ENCODE results near the gene APOL2. TPM values are rescaled to one million over a fixed set of nuclear protein-coding genes. Genes with fewer than 3 reads are reported as not detected.
"Not testable (repeated sequence)": the region's sequence is repeated elsewhere in the genome, so short reads cannot be mapped to it uniquely, and the experiment has no call there.

The APOL2 gene
- total RNA-seq, 1 donor = 56.1 TPM

GRCh38 chr22:36234919-36235318, 4.4 kb downstream of the APOL2 start:
- no peak for DNase-seq (ENCODE audit: insufficient read length, low spot score, missing footprints)
- Histone ChIP-seq H4K20me1 (ENCODE audit: insufficient read depth, low read length) (peaks cover 18% of the 10 kb centered on the region), H3K4me3 (ENCODE audit: insufficient read depth, low read length) (no peak overlapping the region), H3K27ac (ENCODE audit: low read depth, low read length) (no peak overlapping the region), H3K4me1 (ENCODE audit: insufficient read depth, low read length) (peaks cover 26% of the 10 kb centered on the region), H3K79me2 (ENCODE audit: insufficient read depth, low read length) (peaks cover 42% of the 10 kb centered on the region), H3K27me3 (ENCODE audit: insufficient read depth, low read length) (no peaks in the 10 kb centered on the region), H2AFZ (ENCODE audit: low read length) (no peak overlapping the region), H3K4me2 (ENCODE audit: insufficient read depth, low read length) (no peak overlapping the region), H3K36me3 (ENCODE audit: insufficient read depth, low read length) (peaks cover 42% of the 10 kb centered on the region), H3K9me3 (ENCODE audit: low read depth, low read length) (no peaks in the 10 kb centered on the region)
- no peak for TF ChIP-seq CTCF (IDR thresholded peaks at IDR 0.05; ENCODE audit: extremely low read depth, low read depth, low read length)

- no peak for TF ChIP-seq CTCF (IDR thresholded peaks at IDR 0.05; ENCODE audit: extremely low read depth, low read depth, low read length)
- peaks cover 22% of the 10 kb centered on the region for H3K4me1 ChIP-seq (ENCODE audit: insufficient read depth, low read length)
Observed at GRCh38 chr22:36234213-36234612, 5.1 kb downstream of the APOL2 start.

GRCh38 chr22:36233796-36234195, 5.5 kb downstream of the APOL2 start:
- H3K4me1 ChIP-seq (ENCODE audit: insufficient read depth, low read length) = peaks cover 19% of the 10 kb centered on the region
- no peak for TF ChIP-seq CTCF (IDR thresholded peaks at IDR 0.05; ENCODE audit: extremely low read depth, low read depth, low read length)
- H3K27me3 ChIP-seq (ENCODE audit: insufficient read depth, low read length) = no peaks in the 10 kb centered on the region
- H3K36me3 ChIP-seq (ENCODE audit: insufficient read depth, low read length) = peaks cover 48% of the 10 kb centered on the region
- H2AFZ ChIP-seq (ENCODE audit: low read length) = no peak overlapping the region
- no peak for DNase-seq (ENCODE audit: insufficient read length, low spot score, missing footprints)
- H3K79me2 ChIP-seq (ENCODE audit: insufficient read depth, low read length) = peaks cover 39% of the 10 kb centered on the region
- H3K9me3 ChIP-seq (ENCODE audit: low read depth, low read length) = no peaks in the 10 kb centered on the region
- no peak overlapping the region for H3K4me2 ChIP-seq (ENCODE audit: insufficient read depth, low read length)
- no peak overlapping the region for H3K27ac ChIP-seq (ENCODE audit: low read depth, low read length)
- H3K4me3 ChIP-seq (ENCODE audit: insufficient read depth, low read length) = no peak overlapping the region
- peaks cover 18% of the 10 kb centered on the region for H4K20me1 ChIP-seq (ENCODE audit: insufficient read depth, low read length)

More at GRCh38 chr22:36234213-36234612, 5.1 kb downstream of the APOL2 start:
- Histone ChIP-seq H3K27ac (ENCODE audit: low read depth, low read length) (no peak overlapping the region), H3K4me3 (ENCODE audit: insufficient read depth, low read length) (no peak overlapping the region), H2AFZ (ENCODE audit: low read length) (no peak overlapping the region), H3K36me3 (ENCODE audit: insufficient read depth, low read length) (peaks cover 44% of the 10 kb centered on the region), H3K9me3 (ENCODE audit: low read depth, low read length) (no peaks in the 10 kb centered on the region), H3K4me2 (ENCODE audit: insufficient read depth, low read length) (no peak overlapping the region), H3K79me2 (ENCODE audit: insufficient read depth, low read length) (peaks cover 42% of the 10 kb centered on the region), H3K27me3 (ENCODE audit: insufficient read depth, low read length) (no peaks in the 10 kb centered on the region), H4K20me1 (ENCODE audit: insufficient read depth, low read length) (peaks cover 18% of the 10 kb centered on the region)
- no peak for DNase-seq (ENCODE audit: insufficient read length, low spot score, missing footprints)

- H3K27ac ChIP-seq (ENCODE audit: low read depth, low read length) = no peak overlapping the region
Observed at GRCh38 chr22:36232715-36233401, 6.5 kb downstream of the APOL2 start.

GRCh38 chr22:36231051-36231450, 8.3 kb downstream of the APOL2 start:
- H3K36me3 ChIP-seq (ENCODE audit: insufficient read depth, low read length) = peaks cover 56% of the 10 kb centered on the region

More at GRCh38 chr22:36232715-36233401, 6.5 kb downstream of the APOL2 start:
- peaks cover 30% of the 10 kb centered on the region for H3K79me2 ChIP-seq (ENCODE audit: insufficient read depth, low read length)
- H3K36me3 ChIP-seq (ENCODE audit: insufficient read depth, low read length) = peaks cover 56% of the 10 kb centered on the region
- TF ChIP-seq CTCF (IDR thresholded peaks at IDR 0.05; ENCODE audit: extremely low read depth, low read depth, low read length) = no peak
- DNase-seq (ENCODE audit: insufficient read length, low spot score, missing footprints) = no peak
- H3K4me3 ChIP-seq (ENCODE audit: insufficient read depth, low read length) = no peak overlapping the region
- H2AFZ ChIP-seq (ENCODE audit: low read length) = no peak overlapping the region
- H4K20me1 ChIP-seq (ENCODE audit: insufficient read depth, low read length) = peaks cover 18% of the 10 kb centered on the region
- H3K4me1 ChIP-seq (ENCODE audit: insufficient read depth, low read length) = peaks cover 10% of the 10 kb centered on the region
- H3K27me3 ChIP-seq (ENCODE audit: insufficient read depth, low read length) = no peaks in the 10 kb centered on the region
- no peaks in the 10 kb centered on the region for H3K9me3 ChIP-seq (ENCODE audit: low read depth, low read length)
- H3K4me2 ChIP-seq (ENCODE audit: insufficient read depth, low read length) = no peak overlapping the region

GRCh38 chr22:36229649-36230048, 9.7 kb downstream of the APOL2 start:
- H3K27me3 ChIP-seq (ENCODE audit: insufficient read depth, low read length) = not testable (repeated sequence)

More at GRCh38 chr22:36231051-36231450, 8.3 kb downstream of the APOL2 start:
- H2AFZ ChIP-seq (ENCODE audit: low read length); H3K4me1 ChIP-seq (ENCODE audit: insufficient read depth, low read length); H3K4me3 ChIP-seq (ENCODE audit: insufficient read depth, low read length); H3K27me3 ChIP-seq (ENCODE audit: insufficient read depth, low read length); H3K27ac ChIP-seq (ENCODE audit: low read depth, low read length); H3K9me3 ChIP-seq (ENCODE audit: low read depth, low read length); H3K4me2 ChIP-seq (ENCODE audit: insufficient read depth, low read length); H4K20me1 ChIP-seq (ENCODE audit: insufficient read depth, low read length); DNase-seq (ENCODE audit: insufficient read length, low spot score, missing footprints): not testable (repeated sequence)
- peaks cover 11% of the 10 kb centered on the region for H3K79me2 ChIP-seq (ENCODE audit: insufficient read depth, low read length)

More at GRCh38 chr22:36229649-36230048, 9.7 kb downstream of the APOL2 start:
- H3K27ac ChIP-seq (ENCODE audit: low read depth, low read length); H3K4me3 ChIP-seq (ENCODE audit: insufficient read depth, low read length); H3K4me2 ChIP-seq (ENCODE audit: insufficient read depth, low read length); H3K4me1 ChIP-seq (ENCODE audit: insufficient read depth, low read length); H4K20me1 ChIP-seq (ENCODE audit: insufficient read depth, low read length); H3K79me2 ChIP-seq (ENCODE audit: insufficient read depth, low read length); DNase-seq (ENCODE audit: insufficient read length, low spot score, missing footprints); H3K9me3 ChIP-seq (ENCODE audit: low read depth, low read length); H2AFZ ChIP-seq (ENCODE audit: low read length): not testable (repeated sequence)
- peaks cover 50% of the 10 kb centered on the region for H3K36me3 ChIP-seq (ENCODE audit: insufficient read depth, low read length)

All from osteoblast (primary cell).